GM18867 (cell line): Measurements from ENCODE around the gene AHNAK2.

ENCODE experiments used
- ATAC-seq: cut with Tn5 transposase; IDR thresholded peaks from one replicate; pipeline ENCODE4 v1.9.1; 2021; ENCODE audit warnings: mild to moderate bottlenecking, moderate library complexity; ENCODE audit not compliant: unreplicated experiment

The AHNAK2 gene

GRCh38 chr14:104940526-104941150, 37.5 kb downstream of the AHNAK2 start:
- ATAC-seq = no peak

- no peak for ATAC-seq
These were observed 38.3 kb downstream of the AHNAK2 start for GRCh38 chr14:104939666-104940410.

- ATAC-seq = no peak
These were observed 39.2 kb downstream of the AHNAK2 start for GRCh38 chr14:104938960-104939359.

- ATAC-seq = no peak
These were observed 39.7 kb downstream of the AHNAK2 start for GRCh38 chr14:104938436-104938835.

- ATAC-seq = no peak
These were observed 40.3 kb downstream of the AHNAK2 start for GRCh38 chr14:104937694-104938365.

GRCh38 chr14:104937161-104937560, 41.0 kb downstream of the AHNAK2 start:
- ATAC-seq = no peak

GRCh38 chr14:104936361-104937155, 41.6 kb downstream of the AHNAK2 start:
- ATAC-seq = no peak

- ATAC-seq = no peak
These were observed 42.2 kb downstream of the AHNAK2 start for GRCh38 chr14:104935955-104936354.

- no peak for ATAC-seq
These were observed 43.0 kb downstream of the AHNAK2 start for GRCh38 chr14:104935026-104935650.

- no peak for ATAC-seq
These were observed 44.1 kb downstream of the AHNAK2 start for GRCh38 chr14:104933746-104934733.

- ATAC-seq = peak; percentile 54
These were observed 45.2 kb downstream of the AHNAK2 start for GRCh38 chr14:104932676-104933631.

- ATAC-seq = no peak
These were observed 46.2 kb downstream of the AHNAK2 start for GRCh38 chr14:104931771-104932675.

- no peak for ATAC-seq
These were observed 46.8 kb downstream of the AHNAK2 start for GRCh38 chr14:104931304-104931770.

- ATAC-seq = no peak
These were observed 47.5 kb downstream of the AHNAK2 start for GRCh38 chr14:104930526-104931303.

GRCh38 chr14:104929268-104930230, 48.6 kb downstream of the AHNAK2 start:
- no peak for ATAC-seq
